GM12874 (cell line): Measurements from ENCODE around the gene VPS26C.

Experiments
- CTCF ChIP-seq: IDR thresholded peaks from 2 replicates; pipeline ENCODE4 v1.5.1; 2011; ENCODE audit warnings: low read depth, mild to moderate bottlenecking, control low read depth, low read length, moderate library complexity; ENCODE audit not compliant: insufficient read depth

The VPS26C gene

GRCh38 chr21:37195059-37195458 is 72.1 kb downstream of the VPS26C start:
- no peak for TF ChIP-seq CTCF

DNA sequence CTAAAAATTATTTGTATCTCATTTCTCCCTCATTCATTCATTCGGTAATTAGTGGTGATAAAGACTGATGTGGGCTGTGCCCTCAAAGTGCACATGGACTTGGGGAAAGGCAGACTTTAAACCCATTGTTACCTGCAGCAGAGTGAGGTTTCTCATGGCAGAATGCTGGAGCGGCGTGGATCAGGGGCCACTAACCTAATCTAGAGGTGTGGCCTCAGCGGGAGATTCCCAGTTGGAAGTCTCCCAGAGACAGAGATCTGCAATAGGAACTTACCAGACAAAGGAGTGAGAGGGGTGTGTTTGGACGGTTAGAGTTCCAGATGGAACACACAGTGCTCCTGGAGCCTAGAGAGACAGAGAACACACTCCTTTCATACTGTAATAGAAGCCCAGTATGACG is 73.5 kb downstream of the VPS26C start:
- no peak for TF ChIP-seq CTCF

DNA sequence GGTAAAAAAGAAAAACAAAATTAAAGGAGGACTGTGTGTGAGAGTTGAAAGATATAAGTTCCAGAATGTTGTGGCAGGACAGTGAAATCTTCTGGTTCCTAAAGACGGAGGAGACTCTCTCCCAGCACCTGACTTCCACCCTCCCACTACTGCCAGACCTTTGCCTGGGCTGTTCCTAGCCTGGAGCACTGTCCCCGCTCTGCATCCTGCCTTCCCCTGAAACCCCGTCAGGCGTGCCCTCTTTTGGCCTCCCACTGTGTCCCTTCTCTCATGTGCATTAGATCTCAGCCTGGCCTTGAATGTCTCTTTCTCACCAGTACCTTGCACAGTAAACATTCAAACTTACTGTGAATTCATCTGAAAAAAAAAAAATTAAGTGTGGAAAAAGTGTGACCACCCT is 74.1 kb downstream of the VPS26C start:
- TF ChIP-seq CTCF = no peak

GRCh38 chr21:37192019-37192418 is 75.1 kb downstream of the VPS26C start:
- TF ChIP-seq CTCF = no peak

DNA sequence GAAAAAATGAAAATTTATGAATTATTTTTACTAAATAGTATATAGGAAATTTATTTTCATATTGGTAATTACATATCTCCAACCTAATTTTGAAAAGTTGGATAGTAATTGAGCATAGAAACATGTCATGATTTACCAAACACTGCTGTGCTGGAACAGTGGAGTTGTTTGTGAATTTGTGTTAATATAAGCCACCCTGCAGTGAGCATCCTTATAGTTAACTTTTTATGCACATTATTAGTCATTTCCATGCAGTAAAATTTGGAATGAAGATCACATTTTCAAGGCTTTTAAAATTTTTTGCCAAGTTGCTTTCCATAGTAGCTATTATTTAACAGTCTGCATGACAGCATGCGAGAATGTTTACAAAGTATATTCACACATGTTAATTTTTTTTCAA is 78.3 kb downstream of the VPS26C start:
- TF ChIP-seq CTCF = no peak

GRCh38 chr21:37186983-37187382 is 80.2 kb downstream of the VPS26C start:
- no peak for TF ChIP-seq CTCF

GRCh38 chr21:37184784-37185593 is 82.1 kb downstream of the VPS26C start:
- TF ChIP-seq CTCF = no peak
